HG03378 (cell line): ENCODE results near the gene SAP30BP.

Experiments used
- ATAC-seq: cut with Tn5 transposase; IDR thresholded peaks from one replicate; pipeline ENCODE4 v1.9.1; 2021; ENCODE audit warnings: mild to moderate bottlenecking, moderate library complexity; ENCODE audit not compliant: unreplicated experiment

The SAP30BP gene

GRCh38 chr17:75666959-75667790 is at the start of gene SAP30BP, which contains the start of gene RECQL5:
Gene SAP30BP, plus strand, starts transcription at chr17:75667338. Its CDS starts 35 bp downstream, at chr17:75667373.
Gene RECQL5, minus strand, starts transcription at chr17:75667154. Its CDS starts 597 bp downstream, at chr17:75666557.
- peak; percentile 63 for ATAC-seq

GRCh38 chr17:75617675-75618074 is 49.5 kb upstream of the SAP30BP start:
- ATAC-seq, result no peak

GRCh38 chr17:75619506-75620431 is 47.4 kb upstream of the SAP30BP start:
- ATAC-seq, result no peak

- ATAC-seq, result no peak
Observed at GRCh38 chr17:75621489-75621888, 45.6 kb upstream of the SAP30BP start.

GRCh38 chr17:75622076-75622475 is 45.1 kb upstream of the SAP30BP start:
- ATAC-seq, result no peak

GRCh38 chr17:75622771-75623273 is 44.3 kb upstream of the SAP30BP start:
- no peak for ATAC-seq

GRCh38 chr17:75623386-75623785 is 43.8 kb upstream of the SAP30BP start:
- no peak for ATAC-seq

- no peak for ATAC-seq
Observed at GRCh38 chr17:75624021-75624420, 43.1 kb upstream of the SAP30BP start.

GRCh38 chr17:75624714-75625345 is 42.3 kb upstream of the SAP30BP start:
- no peak for ATAC-seq

GRCh38 chr17:75625813-75626486 is 41.2 kb upstream of the SAP30BP start:
- no peak for ATAC-seq

GRCh38 chr17:75626496-75627038 is 40.6 kb upstream of the SAP30BP start:
- ATAC-seq, result no peak

- no peak for ATAC-seq
Observed at GRCh38 chr17:75627094-75627493, 40.0 kb upstream of the SAP30BP start.

- no peak for ATAC-seq
Observed at GRCh38 chr17:75628425-75628824, 38.7 kb upstream of the SAP30BP start.

GRCh38 chr17:75629157-75629556 is 38.0 kb upstream of the SAP30BP start:
- no peak for ATAC-seq

GRCh38 chr17:75630071-75630917 is 36.8 kb upstream of the SAP30BP start:
- no peak for ATAC-seq

- no peak for ATAC-seq
Observed at GRCh38 chr17:75631353-75631752, 35.8 kb upstream of the SAP30BP start.

- no peak for ATAC-seq
Observed at GRCh38 chr17:75632428-75632827, 34.7 kb upstream of the SAP30BP start.

GRCh38 chr17:75632863-75633485 is 34.2 kb upstream of the SAP30BP start, which contains the start of gene SMIM5:
Gene SMIM5, plus strand, starts transcription at chr17:75633434. Its CDS starts 6,768 bp downstream, at chr17:75640202.
- ATAC-seq, result no peak
